Neuronal stem cell (in vitro differentiated cells): ENCODE measurements around the gene S100P.

ENCODE experiments used
- DNase-seq: peaks from one replicate; pipeline ENCODE4 v3.0.0-alpha.2; 2013; ENCODE audit warnings: low spot score
- H2AFZ ChIP-seq: one replicate; pipeline ENCODE4 v1.6.1; 2013; ENCODE audit warnings: mild to moderate bottlenecking, low read length, inconsistent platforms
- H2AK5ac ChIP-seq: 2 replicates; pipeline ENCODE4 v1.6.1; 2013; ENCODE audit warnings: low read depth, mild to moderate bottlenecking, inconsistent platforms, low read length, moderate library complexity, mixed read lengths
- H2BK120ac ChIP-seq: 2 replicates; pipeline ENCODE4 v1.6.1; 2013; ENCODE audit warnings: low read depth, mild to moderate bottlenecking, inconsistent platforms, low read length, moderate library complexity, mixed read lengths
- H2BK12ac ChIP-seq: one replicate; pipeline ENCODE4 v1.6.1; 2013; ENCODE audit warnings: low read length, inconsistent platforms
- H2BK15ac ChIP-seq: 2 replicates; pipeline ENCODE4 v1.6.1; 2013; ENCODE audit warnings: mild to moderate bottlenecking, low read length, inconsistent platforms, mixed read lengths
- H2BK5ac ChIP-seq: one replicate; pipeline ENCODE4 v1.6.1; 2013; ENCODE audit warnings: inconsistent platforms, mild to moderate bottlenecking, low read length, moderate library complexity
- H3K14ac ChIP-seq: one replicate; pipeline ENCODE4 v1.6.1; 2013; ENCODE audit warnings: low read length, inconsistent platforms
- H3K18ac ChIP-seq: 2 replicates; pipeline ENCODE4 v1.6.1; 2013; ENCODE audit warnings: low read length, inconsistent platforms
- H3K23ac ChIP-seq: 2 replicates; pipeline ENCODE4 v1.6.1; 2013; ENCODE audit warnings: low read depth, mild to moderate bottlenecking, mixed read lengths, low read length, inconsistent platforms; ENCODE audit not compliant: poor library complexity
- H3K27ac ChIP-seq: replicated peaks from 3 replicates; pipeline ENCODE4 v1.5.1; 2013; ENCODE audit warnings: low read length, inconsistent platforms
- H3K27me3 ChIP-seq, 3 experiments: 2 replicates each; pipeline ENCODE4 v1.6.1; 2013; ENCODE audit warnings: low read length in 3 of 3, mild to moderate bottlenecking in 2 of 3, inconsistent platforms in 1 of 3, low read depth in 1 of 3, mixed read lengths in 1 of 3, moderate library complexity in 1 of 3; ENCODE audit not compliant: control insufficient read depth in 3 of 3, insufficient read depth in 3 of 3
- H3K36me3 ChIP-seq, 2 donors: replicated peaks in 1 of 2; 2 replicates each; pipeline ENCODE4 v1.6.1; 2013; ENCODE audit warnings: low read length in 2 of 2; ENCODE audit not compliant: control insufficient read depth in 2 of 2, insufficient read depth in 2 of 2
- H3K4ac ChIP-seq: 2 replicates; pipeline ENCODE4 v1.6.1; 2013; ENCODE audit warnings: inconsistent platforms, mild to moderate bottlenecking, low read length, moderate library complexity
- H3K4me1 ChIP-seq, 2 donors: 1 replicate in 1 of 2; 2 replicates in 1 of 2; pipeline ENCODE4 v1.6.1; 2013; ENCODE audit warnings: low read length in 2 of 2, low read depth in 1 of 2; ENCODE audit not compliant: control insufficient read depth in 2 of 2, insufficient read depth in 1 of 2
- H3K4me2 ChIP-seq: one replicate; pipeline ENCODE4 v1.6.1; 2013; ENCODE audit warnings: mild to moderate bottlenecking, low read length, inconsistent platforms; ENCODE audit not compliant: insufficient read depth, poor library complexity, severe bottlenecking
- H3K4me3 ChIP-seq, 2 donors: 2 replicates each; pipeline ENCODE4 v1.5.1; 2013; ENCODE audit warnings: low read length in 2 of 2, mild to moderate bottlenecking in 2 of 2, inconsistent platforms in 1 of 2, moderate library complexity in 1 of 2
- H3K79me1 ChIP-seq: one replicate; pipeline ENCODE4 v1.6.1; 2013; ENCODE audit warnings: low read depth, mild to moderate bottlenecking, inconsistent platforms, low read length, moderate library complexity
- H3K9ac ChIP-seq: one replicate; pipeline ENCODE4 v1.6.1; 2013; ENCODE audit warnings: mild to moderate bottlenecking, low read depth, low read length, inconsistent platforms; ENCODE audit not compliant: poor library complexity
- H3K9me3 ChIP-seq, 2 donors: replicated peaks in 1 of 2; 2 replicates each; pipeline versions ENCODE3 to v1.6.1; 2013; ENCODE audit warnings: low read length in 2 of 2, mild to moderate bottlenecking in 2 of 2, inconsistent platforms in 1 of 2, low read depth in 1 of 2, mixed read lengths in 1 of 2, moderate library complexity in 1 of 2; ENCODE audit not compliant: control insufficient read depth in 2 of 2, insufficient read depth in 1 of 2
- H4K8ac ChIP-seq: one replicate; pipeline ENCODE4 v1.6.1; 2013; ENCODE audit warnings: low read depth, mild to moderate bottlenecking, inconsistent platforms, low read length, moderate library complexity
- H4K91ac ChIP-seq: one replicate; pipeline ENCODE4 v1.6.1; 2013; ENCODE audit warnings: low read length, low read depth, mild to moderate bottlenecking, inconsistent platforms; ENCODE audit not compliant: poor library complexity
- WGBS, 2 donors: extraction: QIAGEN DNeasy Blood & Tissue Kit; methylation state at CpG; one replicate each; pipeline ENCODE4 v1.1.7; 2013; ENCODE audit warnings: missing lambda C conversion rate in 2 of 2, mixed read lengths in 1 of 2; ENCODE audit not compliant: insufficient read length in 2 of 2, insufficient replicate concordance in 1 of 2; ENCODE audit errors: extremely low coverage in 2 of 2; 5-methylcytosine and 5-hydroxymethylcytosine counted together

S100P gene

GRCh38 chr4:6681191-6681590, 12.5 kb upstream of the S100P start:
- WGBS, 2 donors: no CpG with 5 or more reads among the region's 9 CpGs

GRCh38 chr4:6682862-6683590, 10.7 kb upstream of the S100P start:
- Histone ChIP-seq H3K9me3 (peaks cover 3 to 6% of the 10 kb centered on the region in 2 donors), H3K4ac (no peak overlapping the region), H3K18ac (peak overlapping the region; percentile 4), H3K4me2 (no peak overlapping the region), H3K9ac (peak overlapping the region; percentile 60), H2AK5ac (no peak overlapping the region), H3K79me1 (peaks cover 3% of the 10 kb centered on the region), H3K14ac (no peak overlapping the region), H4K8ac (peak overlapping the region; percentile 17), H3K27ac (no peak overlapping the region), H2AFZ (no peak overlapping the region), H2BK15ac (no peak overlapping the region), H3K4me1 (no peaks in the 10 kb centered on the region), H3K23ac (peak overlapping the region; percentile 49), H3K36me3 (peaks cover 0 to 2% of the 10 kb centered on the region in 2 donors), H2BK5ac (no peak overlapping the region), H3K4me3 (no peak overlapping the region), H4K91ac (no peak overlapping the region), H2BK120ac (no peak overlapping the region), H2BK12ac (peak overlapping the region; percentile 80), H3K27me3 (no peaks in the 10 kb centered on the region)
- DNase-seq: no peak
- WGBS, 2 donors: no CpG with 5 or more reads among the region's 11 CpGs

More at GRCh38 chr4:6681191-6681590, 12.5 kb upstream of the S100P start:
- Histone ChIP-seq H3K9ac (no peak overlapping the region), H3K4me1 (peaks cover 0 to 2% of the 10 kb centered on the region in 2 donors), H3K9me3 (no peaks in the 10 kb centered on the region), H3K4me2 (no peak overlapping the region), H2BK15ac (no peak overlapping the region), H4K8ac (peak overlapping the region; percentile 93), H2BK5ac (peak overlapping the region; percentile 50), H2AFZ (no peak overlapping the region), H4K91ac (no peak overlapping the region), H2BK120ac (no peak overlapping the region), H3K18ac (no peak overlapping the region), H3K79me1 (peaks cover 5% of the 10 kb centered on the region), H3K4me3 (no peak overlapping the region), H3K23ac (peak overlapping the region; percentile 77), H2AK5ac (no peak overlapping the region), H2BK12ac (no peak overlapping the region), H3K4ac (no peak overlapping the region), H3K36me3 (peaks cover 6 to 11% of the 10 kb centered on the region in 2 donors), H3K27ac (no peak overlapping the region), H3K27me3 (no peaks in the 10 kb centered on the region), H3K14ac (no peak overlapping the region)
- no peak for DNase-seq

GRCh38 chr4:6684656-6685055, 9.0 kb upstream of the S100P start:
- WGBS, 2 donors: no CpG with 5 or more reads among the region's 11 CpGs
- no peak overlapping the region for H3K4me2 ChIP-seq

GRCh38 chr4:6686104-6686787, 7.4 kb upstream of the S100P start:
- no peak overlapping the region for H2BK5ac ChIP-seq
- no peak overlapping the region for H3K4ac ChIP-seq
- no peak overlapping the region for H2BK120ac ChIP-seq
- H3K4me2 ChIP-seq: no peak overlapping the region
- H2AK5ac ChIP-seq: no peak overlapping the region
- no peaks in the 10 kb centered on the region for H3K36me3 ChIP-seq
- no peaks in the 10 kb centered on the region for H3K27me3 ChIP-seq
- H3K79me1 ChIP-seq: no peaks in the 10 kb centered on the region
- no peak overlapping the region for H3K4me3 ChIP-seq
- H3K27ac ChIP-seq: no peak overlapping the region
- H3K18ac ChIP-seq: no peak overlapping the region
- no peak overlapping the region for H3K23ac ChIP-seq
- H3K9me3 ChIP-seq: peaks cover 3 to 6% of the 10 kb centered on the region in 2 donors
- no peak overlapping the region for H2AFZ ChIP-seq
- no peak overlapping the region for H3K14ac ChIP-seq
- H3K9ac ChIP-seq: no peak overlapping the region
- H4K8ac ChIP-seq: no peak overlapping the region
- peaks cover 8 to 10% of the 10 kb centered on the region in 2 donors for H3K4me1 ChIP-seq
- no peak overlapping the region for H2BK15ac ChIP-seq
- no CpG with 5 or more reads among the region's 4 CpGs for WGBS, 2 donors
- no peak for DNase-seq
- H4K91ac ChIP-seq: no peak overlapping the region
- no peak overlapping the region for H2BK12ac ChIP-seq

More at GRCh38 chr4:6684656-6685055, 9.0 kb upstream of the S100P start:
- peaks cover 3 to 6% of the 10 kb centered on the region in 2 donors for H3K9me3 ChIP-seq
- peak overlapping the region; percentile 27 for H3K23ac ChIP-seq
- H4K8ac ChIP-seq: no peak overlapping the region
- peaks cover 2 to 10% of the 10 kb centered on the region in 2 donors for H3K4me1 ChIP-seq
- H3K27ac ChIP-seq: no peak overlapping the region
- H3K9ac ChIP-seq: peak overlapping the region; percentile 61
- no peak overlapping the region for H2BK12ac ChIP-seq
- H2AFZ ChIP-seq: no peak overlapping the region
- H3K4ac ChIP-seq: no peak overlapping the region
- no peaks in the 10 kb centered on the region for H3K27me3 ChIP-seq
- peak overlapping the region; percentile 39 for H2BK15ac ChIP-seq
- H3K4me3 ChIP-seq: no peak overlapping the region
- no peak overlapping the region for H2BK120ac ChIP-seq
- no peaks in the 10 kb centered on the region for H3K79me1 ChIP-seq
- peak overlapping the region; percentile 22 for H3K18ac ChIP-seq
- no peaks in the 10 kb centered on the region for H3K36me3 ChIP-seq
- no peak overlapping the region for H3K14ac ChIP-seq
- peak overlapping the region; percentile 40 for H2AK5ac ChIP-seq
- no peak for DNase-seq
- no peak overlapping the region for H2BK5ac ChIP-seq
- H4K91ac ChIP-seq: no peak overlapping the region
